Suprapubic skin (tissue), 3 donors: ENCODE results near the gene TXNDC15.

Source experiments
- CTCF ChIP-seq, 2 donors: fragments of 200-600 bp in 1 of 2; fragments of 450-650 bp in 1 of 2; sonication (generic) in 1 of 2; IDR thresholded peaks; one replicate each; pipeline ENCODE4 v1.5.1; 2016 to 2019; ENCODE audit warnings: antibody characterized with exemption in 2 of 2, mild to moderate bottlenecking in 1 of 2, moderate library complexity in 1 of 2
- POLR2A ChIP-seq, 2 donors: fragments of 450-650 bp; IDR thresholded peaks; one replicate each; pipeline ENCODE4 v1.6.1; 2017; ENCODE audit warnings: antibody characterized with exemption in 2 of 2, mild to moderate bottlenecking in 2 of 2, moderate library complexity in 2 of 2

GRCh38 chr5:134889335-134889734, 15.2 kb downstream of the TXNDC15 start:
- no peak for TF ChIP-seq CTCF (IDR thresholded peaks at IDR 0.05)
- TF ChIP-seq POLR2A (IDR thresholded peaks at IDR 0.05), result no peak
